NCI-H748 (cell line): Measurements from ENCODE around the gene PWWP2B.

Experiments
- DNase-seq: peaks from one replicate; lab custom pipeline; 2025; ENCODE audit not compliant: unreplicated experiment; lab: John Stamatoyannopoulos, UW

The PWWP2B gene

DNA sequence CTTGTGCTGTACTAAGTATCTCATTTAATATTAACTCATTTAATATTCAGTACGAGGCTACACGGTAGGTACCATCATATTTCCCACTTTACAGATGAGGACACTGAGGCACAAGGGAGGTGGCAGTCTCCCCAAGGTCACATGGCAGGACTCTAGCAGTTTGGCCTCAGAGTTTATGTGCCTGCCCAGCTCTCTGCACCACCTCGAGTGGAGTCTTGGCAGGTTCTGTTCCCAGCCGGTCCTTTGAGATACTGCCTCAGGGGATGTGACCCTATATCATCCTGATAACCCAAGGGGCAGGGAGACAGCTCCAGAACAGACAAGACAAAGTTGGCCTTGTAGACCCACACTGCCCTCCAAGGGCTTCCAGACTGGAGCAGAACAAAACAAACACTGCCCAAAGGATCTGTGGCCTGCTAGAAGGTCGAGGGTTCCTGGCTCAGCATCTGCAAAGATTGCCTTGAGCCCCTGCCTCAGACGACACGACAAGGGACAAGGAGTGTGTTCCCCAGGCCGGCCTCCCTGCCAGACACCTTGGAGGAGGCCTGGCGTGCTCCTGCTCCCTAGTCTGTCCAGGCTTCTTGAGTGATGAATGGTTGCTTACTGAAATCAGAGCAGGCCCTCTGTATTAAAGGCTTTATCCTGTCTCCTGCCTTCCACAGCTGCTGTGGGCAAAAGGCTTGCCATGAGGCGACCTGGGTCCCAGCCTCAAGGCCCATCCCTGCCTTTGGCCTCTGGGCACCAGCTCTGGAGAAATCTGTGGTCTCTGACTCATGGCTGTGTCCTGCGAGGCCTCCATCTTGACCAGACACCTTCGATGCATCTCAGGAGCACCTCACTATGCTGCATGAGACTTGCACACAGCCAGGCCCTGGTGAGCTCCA, 3.9 kb upstream of the PWWP2B start:
- DNase-seq: no peak

DNA sequence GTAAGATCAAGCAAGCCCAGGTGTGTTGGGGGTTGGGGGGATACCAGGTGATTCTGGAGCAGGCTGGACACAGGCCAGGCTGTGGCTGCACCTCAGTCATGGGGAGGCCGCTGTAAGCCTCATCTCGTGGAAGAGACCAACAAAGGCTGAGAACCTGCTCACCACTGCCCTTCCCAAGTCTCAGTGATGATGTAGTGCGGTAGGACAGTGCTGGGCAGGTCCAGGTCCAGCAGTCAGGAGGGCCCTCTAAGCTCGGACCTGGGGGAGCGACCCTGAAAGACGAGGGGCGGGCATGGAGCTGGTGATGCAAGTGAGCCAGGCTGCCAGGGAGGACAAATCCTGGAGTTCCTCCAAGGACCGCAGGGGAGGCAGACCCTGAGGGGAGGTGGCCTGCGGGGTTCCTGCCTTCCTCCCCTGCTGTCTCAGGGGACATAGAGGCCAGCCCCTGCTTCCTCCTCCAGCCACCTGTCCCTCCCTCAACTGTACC, 3.3 kb upstream of the PWWP2B start:
- no peak for DNase-seq

DNA sequence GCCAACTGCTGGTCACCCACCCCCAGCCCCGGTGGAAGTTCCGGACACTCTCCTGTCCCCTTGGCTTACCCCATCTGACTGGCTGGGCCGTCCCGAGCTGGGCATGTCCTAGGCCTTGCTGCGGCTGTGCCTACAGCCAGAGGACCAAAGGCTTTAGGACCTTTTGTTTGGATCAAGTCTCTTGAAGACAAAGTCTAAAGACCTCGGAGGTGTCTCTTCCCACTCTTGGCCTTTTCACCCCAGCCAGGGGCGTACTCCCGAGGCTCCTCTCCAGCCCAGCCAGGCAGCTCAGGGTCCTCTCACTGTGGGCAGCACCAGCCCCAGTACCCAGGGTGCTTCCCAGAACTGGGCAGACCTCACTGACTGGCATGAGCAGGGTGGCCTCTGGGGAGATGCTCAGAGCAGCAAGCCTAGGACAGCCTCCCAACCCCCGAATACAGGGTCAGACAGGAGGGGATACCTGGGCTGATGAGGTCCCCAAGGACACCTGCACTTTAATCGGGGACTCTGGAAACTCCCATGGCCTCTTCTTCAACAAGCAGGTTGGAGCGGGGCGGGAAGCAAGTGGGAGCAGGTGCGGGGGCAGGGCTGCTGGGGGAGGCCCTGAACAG, 2.7 kb upstream of the PWWP2B start:
- no peak for DNase-seq

DNA sequence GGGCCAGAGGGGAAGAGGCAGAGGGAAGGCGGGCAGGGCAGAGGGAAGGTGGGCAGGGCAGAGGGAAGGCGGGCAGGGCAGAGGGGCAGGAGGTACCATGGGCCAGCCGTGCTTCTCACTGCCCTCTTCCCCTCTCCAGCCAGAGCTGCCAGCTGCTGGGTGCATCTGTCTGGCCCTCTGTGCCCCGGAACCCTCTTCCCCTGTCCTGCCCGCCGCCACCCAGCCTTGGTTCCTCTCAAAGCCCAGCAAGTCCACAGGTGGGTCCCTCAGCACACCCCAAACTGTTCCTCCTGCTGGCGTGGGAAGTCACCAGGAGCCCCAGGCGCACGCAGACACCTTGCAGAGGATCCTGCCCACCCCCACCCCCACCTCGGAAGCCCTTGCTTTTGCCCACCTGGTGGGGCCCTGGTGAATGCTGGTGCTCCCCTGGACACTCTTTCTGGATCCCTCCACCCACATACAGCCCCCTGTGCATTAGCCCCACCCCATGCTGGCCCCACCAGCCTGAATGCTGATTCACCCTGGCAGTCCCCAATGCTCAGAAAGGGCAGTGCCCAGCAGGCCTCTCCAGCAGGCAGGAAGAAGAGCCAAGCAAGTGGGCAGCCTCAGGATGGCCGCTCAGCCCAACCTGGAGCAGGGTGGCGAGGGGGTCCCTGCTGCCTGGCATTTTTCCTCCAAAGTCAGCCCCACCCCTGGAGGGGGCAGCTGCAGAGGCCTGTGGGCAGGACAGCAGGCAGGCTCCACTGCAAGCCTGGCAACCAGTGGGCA, 1.9 kb upstream of the PWWP2B start:
- no peak for DNase-seq

DNA sequence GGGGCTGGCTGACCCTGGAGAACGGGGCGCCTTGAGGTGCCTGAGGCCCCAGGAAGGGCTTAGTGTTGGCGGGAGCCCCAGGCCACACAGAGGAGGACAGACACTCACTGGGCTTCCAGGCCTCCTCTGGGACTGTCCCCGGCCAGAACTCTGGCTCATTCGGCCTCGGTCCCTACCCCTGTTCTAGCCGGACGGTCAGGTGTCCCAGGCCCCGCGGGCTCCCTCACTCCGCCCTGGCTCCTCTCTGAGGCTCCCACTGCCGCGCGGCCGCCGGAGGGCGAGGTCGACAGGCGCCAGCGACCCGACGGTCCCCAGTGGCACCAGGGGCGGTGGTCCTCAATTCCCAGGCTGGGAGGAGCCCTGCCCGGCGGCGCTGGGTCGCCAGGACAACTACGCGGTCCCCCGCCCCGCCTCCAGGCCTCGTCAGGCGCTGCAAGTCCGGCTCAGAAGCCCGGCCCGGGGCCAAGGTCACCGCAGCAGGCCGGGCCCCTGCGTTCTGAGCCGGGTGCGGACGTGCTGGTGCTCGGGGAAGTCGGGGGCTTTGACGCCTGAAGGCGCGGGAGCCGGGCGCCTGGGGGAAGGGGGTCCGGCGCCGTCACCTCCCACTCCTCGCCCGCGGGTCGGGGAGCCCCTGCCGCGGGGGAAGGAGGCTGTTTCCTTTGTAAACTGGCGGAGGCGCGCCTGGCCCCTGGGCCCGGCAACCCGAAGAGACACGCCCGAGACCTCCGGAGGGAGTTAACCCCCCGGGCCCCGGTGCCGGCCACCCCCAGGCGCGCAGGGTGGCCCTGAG, 1.1 kb upstream of the PWWP2B start:
- peak; percentile 5 for DNase-seq

DNA sequence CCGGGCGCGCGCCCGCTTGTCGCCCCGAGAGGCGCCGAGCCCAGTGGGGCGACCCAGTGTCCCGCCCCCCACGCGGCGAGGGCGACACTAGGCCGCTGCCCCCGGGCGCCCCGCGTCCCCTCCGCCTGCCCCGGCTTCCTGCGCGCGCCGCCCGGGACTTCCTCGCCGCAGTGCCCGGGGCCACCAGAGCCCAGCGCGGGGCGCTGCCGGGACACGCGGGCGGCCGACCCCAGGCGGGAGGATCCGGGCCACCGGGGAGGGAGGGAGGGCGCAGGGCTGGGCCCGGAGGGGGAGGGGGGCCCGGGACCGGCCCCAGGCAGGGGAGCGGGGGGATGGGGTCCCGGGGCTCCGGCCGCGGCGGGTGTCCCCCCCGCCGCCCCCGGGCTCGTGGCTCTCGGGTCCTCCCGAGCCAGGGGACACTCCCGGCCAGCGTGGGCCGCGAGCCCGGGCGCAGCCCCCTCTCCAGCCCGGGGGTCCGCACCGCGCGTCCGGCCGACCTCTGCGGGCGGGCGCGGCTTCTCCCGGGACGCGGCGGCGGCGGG, 435 bp upstream of the PWWP2B start:
- DNase-seq: peak; percentile 30

DNA sequence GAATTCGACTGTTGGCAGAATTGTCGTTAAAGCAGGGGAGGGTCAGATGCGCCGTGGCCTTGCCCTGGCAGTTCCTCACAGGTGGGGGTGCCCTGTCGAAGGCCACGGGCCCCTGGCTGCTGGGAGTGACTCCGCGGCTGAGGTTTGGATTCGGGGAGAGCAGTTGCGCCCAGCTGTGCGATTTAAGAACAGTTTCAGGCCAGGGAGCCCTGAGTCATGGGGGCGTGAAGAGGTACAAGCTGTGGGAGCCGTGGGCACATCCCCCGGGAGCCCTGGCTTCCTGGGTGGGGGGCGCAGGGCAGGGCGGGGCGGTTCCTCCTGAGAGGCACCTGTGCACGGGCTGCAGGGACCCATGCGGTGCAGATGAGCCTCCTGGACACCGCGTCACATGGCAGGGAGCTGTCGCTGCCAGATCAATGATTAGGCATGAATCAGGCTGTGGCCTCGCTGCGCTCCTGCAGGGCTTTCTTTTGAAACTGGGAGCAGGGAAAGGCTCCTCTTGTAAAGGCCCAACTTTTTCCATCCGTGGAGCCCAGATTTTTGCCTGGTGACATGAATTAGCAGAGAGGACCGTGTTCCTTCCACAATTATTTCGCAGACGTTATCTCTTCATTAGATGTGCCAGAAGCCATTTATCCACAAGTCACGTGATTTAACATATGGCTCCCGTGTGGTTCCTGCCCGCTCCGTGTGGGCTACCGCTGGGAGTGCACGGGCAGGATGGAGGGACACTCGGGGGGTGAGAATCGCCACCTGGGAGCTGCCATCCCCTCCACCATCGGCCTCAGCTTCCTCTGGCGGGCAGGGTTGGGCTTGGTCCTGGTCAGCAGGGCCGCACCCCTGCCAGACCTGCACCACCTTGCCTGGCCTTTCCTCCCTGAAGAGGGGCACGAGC, 918 bp downstream of the PWWP2B start:
- DNase-seq: peak; percentile 35

DNA sequence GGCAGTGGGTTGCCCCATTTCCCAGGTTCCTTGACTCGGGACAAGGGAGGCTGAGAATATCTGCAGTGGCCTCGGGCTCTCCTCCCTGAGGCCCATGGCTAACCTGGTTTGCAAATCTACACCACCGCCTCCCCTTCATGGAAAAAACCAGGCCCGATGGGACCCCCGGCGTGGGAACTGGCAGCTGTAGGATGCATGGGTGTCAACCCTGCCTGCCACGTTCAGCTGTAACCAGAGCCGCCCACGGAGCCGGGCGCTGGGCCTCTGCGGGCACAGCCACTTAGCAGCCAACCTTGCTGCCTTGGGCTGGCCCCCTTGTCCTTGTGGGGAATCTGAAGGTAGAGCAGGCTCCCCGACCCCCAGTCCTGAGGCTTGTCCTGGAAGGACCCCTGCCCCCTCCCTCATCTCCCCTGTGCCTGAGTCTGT, 1.6 kb downstream of the PWWP2B start:
- no peak for DNase-seq

DNA sequence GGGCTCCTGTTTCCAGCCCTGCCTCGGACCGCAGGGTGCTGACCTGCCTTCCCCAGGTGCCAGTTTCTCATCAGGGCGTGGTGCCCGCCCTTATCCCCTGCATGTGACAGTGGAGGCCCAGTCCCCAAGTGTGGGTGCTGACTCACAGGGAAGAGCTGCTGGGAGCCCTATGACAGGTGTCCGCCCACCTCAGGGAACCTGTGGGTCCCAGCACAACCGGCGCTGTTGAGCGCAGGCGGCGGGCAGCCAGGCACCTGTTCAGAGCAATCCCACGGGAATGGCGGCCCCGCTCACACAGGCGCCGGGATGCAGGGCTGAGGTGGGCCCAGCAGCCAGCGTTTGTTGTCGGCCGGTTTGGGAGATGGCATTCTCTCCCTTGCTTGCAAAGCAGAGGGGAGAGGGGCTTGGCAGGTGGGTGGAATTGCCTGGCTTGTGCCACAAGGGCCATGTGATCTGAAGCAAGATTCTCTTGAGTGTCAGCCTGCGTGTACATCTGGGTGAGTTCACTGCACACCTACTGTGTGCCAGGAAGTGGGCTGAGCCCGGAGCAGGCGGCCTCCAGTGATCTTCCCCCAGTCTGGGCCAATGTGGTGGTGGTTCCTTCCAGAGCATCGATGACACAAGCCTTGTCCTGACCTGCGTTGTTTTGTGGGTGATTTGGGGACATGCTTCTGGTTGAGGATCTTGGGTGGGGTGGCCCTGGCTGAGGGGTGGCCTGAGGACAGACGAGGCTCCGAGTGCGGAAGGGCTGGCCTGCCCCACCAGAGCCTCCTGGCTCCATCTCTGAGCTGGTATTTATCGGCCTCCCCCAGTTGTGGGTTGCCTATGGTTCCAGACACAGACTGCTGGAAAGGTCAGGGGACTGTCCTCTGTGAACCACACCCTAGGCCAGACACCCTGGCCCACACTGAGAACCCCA, 2.4 kb downstream of the PWWP2B start:
- no peak for DNase-seq

DNA sequence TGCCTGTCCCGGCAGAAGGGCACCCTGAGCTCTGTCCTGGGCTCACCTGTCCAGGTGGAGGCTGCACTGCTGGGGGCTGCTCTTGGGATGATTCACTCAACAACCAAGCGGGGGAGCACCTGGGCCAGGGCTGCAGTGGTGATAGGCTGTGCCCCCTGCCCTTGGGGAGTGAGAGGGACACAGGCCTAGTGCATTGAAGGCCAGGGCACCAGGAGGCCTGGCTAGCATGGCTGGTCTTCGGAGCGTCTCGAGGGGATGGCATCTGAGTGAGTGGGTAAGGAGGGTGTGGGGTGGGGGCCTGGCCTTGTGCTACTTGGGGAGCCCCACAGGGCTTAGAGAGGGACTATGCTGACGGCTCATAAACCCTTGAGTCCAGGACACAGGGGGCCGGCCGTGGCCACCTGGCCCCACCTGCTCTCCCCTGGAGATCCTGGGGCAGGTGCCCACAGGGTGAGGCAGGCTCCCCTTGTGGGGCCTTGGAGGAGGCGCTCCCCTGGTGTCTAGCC, 3.1 kb downstream of the PWWP2B start:
- no peak for DNase-seq

DNA sequence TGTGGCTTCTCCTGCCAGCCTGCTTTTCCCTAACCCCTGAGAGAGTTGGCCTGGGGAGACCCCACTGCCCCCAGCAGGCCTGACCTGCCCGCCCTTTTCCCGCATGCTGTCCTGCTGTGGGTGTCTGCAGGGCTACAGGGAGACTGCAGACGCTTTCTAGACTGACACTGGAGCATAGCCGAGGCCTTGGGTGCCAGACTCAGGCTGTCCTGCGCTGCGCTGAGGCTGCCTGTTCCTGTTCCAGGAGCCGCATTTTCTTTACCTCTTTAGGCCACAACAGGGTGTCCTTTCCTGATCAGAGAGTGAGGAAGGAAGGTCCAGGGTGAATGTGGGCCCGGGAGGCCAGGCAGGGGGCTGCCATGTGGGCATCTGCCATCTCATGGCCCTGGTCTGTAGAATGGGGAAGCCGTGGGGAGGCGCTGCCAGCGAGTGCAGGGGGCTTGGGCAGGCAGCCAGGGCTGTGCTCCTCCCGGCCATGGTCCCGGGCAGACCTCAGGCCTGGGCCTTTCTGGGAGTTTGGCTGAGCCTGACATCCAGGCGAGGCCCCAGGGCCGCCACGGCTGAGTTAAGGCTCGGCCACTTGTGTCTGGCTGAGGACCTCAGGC, 3.6 kb downstream of the PWWP2B start:
- DNase-seq: no peak

DNA sequence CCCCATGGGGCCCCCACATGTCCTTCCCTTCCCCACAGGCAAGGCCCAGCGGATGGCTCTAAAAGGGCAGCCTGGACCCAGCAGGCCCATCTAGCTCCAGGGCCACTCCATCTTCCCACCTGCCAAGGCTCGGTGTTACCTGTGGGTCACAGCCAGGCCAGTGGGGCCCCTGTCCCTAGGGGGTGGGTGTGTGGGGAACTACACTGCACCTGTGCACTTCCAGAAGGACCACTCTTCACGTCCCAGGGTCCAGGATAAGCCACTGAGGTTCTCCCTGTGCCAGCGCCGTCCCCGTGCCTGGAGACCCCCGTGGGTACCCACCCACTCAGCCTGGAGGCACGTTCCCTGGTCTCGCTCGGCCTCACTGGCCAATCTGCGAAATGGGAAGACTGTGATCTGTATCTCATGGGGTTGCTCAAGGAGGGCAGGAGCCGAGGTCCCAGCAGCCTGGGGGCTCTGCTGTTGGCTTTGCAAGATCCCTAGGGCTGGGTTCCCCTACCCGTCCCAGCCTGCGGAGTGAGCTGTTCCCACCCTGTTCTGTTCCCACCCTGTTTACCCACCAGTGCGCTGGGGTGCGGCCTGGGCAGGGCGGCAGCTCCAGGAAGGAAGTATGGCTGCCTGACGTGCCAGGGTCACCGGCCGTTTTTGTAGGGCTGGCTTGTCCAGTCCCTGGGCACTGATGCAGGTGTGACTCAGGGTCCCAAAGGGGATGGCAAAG, 4.6 kb downstream of the PWWP2B start:
- DNase-seq: no peak

DNA sequence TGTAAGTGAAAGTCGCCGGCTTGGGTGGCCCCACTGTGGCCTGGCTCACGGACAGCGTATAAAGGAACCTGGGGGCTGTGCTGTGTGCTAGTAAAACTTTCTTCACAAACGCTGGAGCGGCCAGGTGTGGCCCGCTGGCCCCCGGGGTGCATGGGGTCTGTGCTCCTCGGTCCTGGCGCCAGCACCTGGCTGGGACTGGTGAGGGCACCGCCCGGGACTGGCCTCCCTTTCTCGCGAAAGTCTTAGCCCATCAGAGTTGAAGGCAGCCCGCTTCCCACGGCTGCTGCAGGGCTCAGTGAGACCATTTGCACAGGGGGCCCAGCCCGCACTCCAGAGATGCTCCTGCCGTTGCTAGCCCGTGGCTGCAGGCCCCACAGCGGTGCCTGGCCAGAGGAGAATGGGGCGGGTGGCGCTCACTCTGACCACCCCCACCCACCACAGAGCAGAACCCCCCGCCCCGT, 5.8 kb downstream of the PWWP2B start:
- DNase-seq: no peak

DNA sequence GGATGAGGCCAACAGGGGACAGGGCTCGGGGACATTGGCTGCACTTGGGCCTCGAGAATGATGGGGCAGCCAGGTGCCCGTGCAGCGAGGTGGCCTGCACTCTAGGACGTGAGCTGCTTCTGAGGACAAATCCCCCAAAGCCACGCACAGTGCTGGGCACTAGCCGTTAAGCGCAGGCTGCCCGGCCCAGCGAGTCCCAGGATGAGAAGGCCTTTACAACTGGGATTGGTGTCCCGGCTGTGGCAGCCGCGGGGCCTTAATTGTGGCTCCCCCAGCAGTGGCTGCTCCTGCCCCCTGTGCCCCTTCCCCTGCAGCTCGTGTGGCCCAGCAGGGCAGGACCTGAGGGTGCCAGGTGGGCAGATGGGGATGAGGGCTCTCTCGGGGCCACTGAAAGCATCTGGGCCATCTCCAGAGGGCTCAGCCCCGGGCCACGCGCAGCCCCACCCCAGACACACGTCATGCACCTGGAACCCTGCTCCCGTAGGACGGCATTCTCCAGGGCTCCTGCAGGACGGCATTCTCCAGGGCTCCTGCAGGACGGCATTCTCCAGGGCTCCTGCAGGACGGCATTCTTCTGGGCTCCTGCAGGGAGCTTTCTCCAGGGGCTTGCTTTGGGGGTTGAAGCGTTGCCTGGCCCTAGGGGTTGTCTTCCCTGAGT, 6.6 kb downstream of the PWWP2B start:
- no peak for DNase-seq

DNA sequence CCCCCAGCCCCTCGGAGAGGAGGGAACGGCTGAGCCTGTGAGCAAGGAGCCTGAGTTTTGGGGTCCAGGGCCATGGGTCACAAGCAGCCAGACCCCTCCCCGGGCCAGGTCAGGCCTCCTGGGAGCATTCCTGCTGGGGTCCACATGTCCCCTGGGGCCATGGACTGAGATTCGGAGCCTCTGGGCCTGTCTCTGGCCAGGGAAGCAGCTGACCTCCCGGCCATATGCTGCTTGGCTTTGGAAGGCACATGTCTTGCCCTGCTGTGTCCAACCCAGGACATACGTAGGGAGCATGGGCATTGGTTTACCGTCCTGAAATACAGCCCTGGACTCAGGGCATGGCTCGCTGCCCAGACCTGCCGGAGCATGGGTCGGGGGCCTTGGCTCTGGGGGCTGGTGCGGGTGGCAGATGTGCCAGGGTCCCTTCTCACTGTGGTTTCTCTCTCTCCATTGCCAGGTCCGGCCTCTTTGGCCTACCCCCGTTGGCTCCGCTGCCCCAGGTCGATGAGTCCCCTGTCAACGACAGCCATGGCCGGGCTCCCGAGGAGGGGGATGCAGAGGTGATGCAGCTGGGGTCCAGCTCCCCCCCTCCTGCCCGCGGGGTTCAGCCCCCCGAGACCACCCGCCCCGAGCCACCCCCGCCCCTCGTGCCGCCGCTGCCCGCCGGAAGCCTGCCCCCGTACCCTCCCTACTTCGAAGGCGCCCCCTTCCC, 7.3 kb downstream of the PWWP2B start:
- no peak for DNase-seq

DNA sequence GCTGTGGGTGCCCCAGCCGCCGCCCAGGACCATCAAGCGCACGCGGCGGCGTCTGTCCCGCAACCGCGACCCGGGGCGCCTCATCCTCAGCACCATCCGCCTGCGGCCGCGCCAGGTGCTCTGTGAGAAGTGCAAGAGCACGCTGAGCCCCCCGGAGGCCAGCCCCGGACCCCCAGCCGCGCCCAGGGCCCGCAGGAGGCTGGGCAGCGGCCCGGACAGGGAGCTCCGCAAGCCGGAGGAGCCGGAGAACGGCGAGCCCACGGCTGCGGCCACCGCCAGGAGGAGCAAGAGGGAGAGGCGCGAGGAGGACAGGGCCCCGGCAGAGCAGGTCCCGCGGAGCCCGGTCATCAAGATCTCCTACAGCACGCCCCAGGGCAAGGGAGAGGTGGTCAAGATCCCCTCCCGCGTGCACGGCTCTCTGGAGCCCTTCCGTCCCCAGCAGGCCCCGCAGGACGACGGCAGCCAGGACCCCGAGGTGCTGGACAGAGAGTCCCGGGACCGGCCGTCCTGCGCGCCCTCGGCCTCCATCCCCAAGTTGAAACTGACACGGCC, 8.0 kb downstream of the PWWP2B start:
- no peak for DNase-seq
